Stimulated activated CD8-positive, alpha-beta memory T cell treated with anti-CD3 and anti-CD28 coated beads, Interleukin-15, amount 100 ng/mL, for 48 hours (primary cell): ENCODE data around the gene KLK10.

Experiments
- DNase-seq, 2 donors: peaks; one replicate each; pipeline ENCODE4 v3.0.0-alpha.2; 2020; ENCODE audit warnings: low read depth in 2 of 2

Gene KLK10

DNA sequence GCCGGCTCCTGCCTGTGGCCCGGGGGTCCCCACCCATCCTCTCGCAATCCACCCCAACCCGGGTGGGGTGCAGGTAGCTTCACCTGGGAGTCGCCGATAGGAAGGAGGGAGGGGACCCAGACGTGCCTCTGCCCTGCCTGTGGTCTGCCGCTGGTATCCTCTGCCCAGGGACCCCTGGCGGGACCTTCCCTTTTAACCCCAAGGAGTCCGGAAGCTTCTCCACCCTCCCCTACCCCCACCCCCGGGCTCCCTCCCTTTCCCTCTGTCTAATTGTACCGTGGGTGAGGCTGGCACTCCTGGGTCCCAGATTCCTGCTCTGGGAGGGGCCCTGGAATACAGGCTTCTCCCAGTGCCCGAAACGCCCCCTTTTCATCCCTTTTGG, at the start of gene KLK10:
TSS of gene KLK10 (minus strand) at position 166 of the 382 bp plus-strand sequence. CDS start 579 bp downstream, outside the sequence.
- DNase-seq, result no peak

DNA sequence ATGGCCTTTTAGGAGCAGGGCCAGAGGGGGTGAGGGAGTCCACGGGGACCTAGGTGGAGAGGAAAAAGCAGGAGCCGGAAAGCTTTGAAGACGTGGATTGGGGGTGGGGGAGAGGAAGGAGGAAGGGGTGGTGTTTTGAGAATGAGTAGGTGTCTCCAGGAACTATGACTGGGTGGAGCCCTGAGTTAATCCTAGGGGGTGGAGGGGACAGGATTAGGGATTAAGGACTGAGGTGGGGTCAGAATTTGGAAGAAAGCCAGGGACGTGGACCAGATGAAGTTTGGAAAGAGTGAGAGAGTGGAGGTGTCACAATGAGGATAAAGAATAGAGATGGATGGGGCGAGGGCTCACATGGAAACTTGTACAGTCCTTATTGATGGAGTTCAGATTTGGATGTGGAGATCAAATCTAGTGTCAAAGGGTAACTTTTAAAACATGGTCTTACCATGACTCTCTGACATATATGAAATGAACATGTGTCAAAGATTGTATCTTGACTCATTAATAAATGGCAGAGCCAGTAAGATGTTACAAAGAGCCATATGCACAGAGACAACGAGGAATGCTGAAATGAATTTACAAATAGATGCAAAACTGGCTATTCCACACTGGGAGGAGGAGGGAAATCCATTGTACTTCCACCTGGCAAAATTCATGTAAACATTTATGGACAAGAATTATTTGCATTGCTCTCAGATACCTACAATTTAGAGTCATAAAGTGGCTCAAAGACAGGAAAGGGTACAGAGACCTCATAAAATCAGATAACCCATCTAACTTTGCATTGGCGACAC, 47.1 kb upstream of the KLK10 start:
- DNase-seq, result no peak

GRCh38 chr19:51065221-51065960, 45.9 kb upstream of the KLK10 start:
- DNase-seq, result no peak

GRCh38 chr19:51064534-51065220, 45.2 kb upstream of the KLK10 start, which contains the start of gene KLK13:
Gene KLK13, minus strand, starts transcription at chr19:51065092. Its CDS starts 25 bp downstream, at chr19:51065067.
- no peak for DNase-seq

- no peak for DNase-seq
These were observed 44.2 kb upstream of the KLK10 start for GRCh38 chr19:51063664-51064063.

GRCh38 chr19:51060973-51061372, 41.5 kb upstream of the KLK10 start:
- DNase-seq, result no peak

- no peak for DNase-seq
These were observed 40.8 kb upstream of the KLK10 start for GRCh38 chr19:51060336-51060735.

DNA sequence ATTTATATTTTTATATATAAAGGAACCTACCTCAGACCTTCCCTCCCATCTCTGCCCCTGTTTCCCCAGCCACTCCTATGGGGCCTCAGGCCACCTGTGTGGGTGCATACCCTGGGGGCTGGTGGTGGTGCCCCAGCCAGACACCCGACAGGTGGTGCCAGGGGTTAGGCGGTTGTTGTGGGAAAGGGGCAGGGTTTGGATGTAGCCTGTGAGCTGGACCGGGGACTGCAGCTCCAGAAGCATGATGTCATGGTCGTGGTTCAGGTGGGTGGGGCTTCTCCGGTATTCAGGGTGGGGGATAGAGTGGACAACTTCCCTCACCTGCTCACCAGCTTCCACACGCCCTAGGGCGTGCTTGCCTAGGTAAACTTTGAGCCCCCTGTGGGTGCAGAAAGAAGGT, 40.2 kb upstream of the KLK10 start:
- no peak for DNase-seq

GRCh38 chr19:51055866-51056265, 36.4 kb upstream of the KLK10 start:
- no peak for DNase-seq

DNA sequence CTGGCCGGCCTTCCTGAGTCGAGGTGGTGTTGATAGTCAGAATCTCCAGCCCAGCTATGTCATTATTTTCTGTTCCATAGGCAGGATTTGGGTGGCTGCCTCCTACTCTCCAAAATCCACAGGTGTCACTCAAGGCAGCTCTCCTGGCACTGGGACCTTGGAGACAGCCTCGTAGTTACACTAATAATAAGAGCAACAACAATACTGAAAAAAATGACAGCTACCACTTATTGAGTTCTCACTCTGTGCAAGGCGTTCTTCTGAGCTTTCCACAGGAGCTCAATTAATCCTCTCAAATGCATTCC, 27.5 kb upstream of the KLK10 start:
- DNase-seq, result no peak

DNA sequence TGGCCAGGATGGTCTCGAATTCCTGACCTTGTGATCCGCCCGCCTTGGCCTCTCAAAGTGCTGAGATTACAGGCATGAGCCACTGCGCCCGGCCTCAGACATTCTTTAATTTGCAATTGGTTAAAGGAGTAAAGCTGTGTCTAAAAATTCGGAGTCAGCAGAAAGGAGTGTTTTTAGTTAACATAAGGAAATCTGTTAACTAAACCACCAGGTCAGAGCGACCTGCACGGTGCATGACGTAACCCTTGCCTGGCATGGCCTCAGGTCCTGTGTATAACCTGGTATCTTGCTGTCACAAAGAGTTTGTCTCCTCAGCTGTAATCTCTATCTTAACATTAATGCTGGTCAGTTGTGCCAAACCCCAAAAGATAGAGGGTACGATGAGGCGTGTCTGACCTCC, 24.8 kb upstream of the KLK10 start:
- no peak for DNase-seq

DNA sequence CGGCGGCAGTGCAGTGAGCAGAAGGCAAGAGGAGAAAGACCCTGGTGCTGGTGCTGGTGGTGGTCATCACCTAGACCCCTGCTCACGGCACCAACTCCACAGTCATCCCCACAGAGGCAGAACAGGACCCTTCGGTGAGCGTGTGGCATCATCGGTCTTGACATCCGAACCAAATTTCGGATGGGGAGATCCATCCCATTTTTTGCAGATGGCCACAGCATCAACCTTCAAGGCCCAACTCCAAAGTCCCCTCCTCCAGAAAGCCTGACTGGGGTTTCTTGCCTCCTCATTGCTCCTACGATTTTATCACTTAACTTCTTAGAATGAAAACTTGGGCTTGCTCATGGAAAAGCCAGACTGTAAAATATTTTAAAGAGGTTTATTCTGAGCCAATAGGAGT, 24.0 kb upstream of the KLK10 start:
- DNase-seq, result no peak

DNA sequence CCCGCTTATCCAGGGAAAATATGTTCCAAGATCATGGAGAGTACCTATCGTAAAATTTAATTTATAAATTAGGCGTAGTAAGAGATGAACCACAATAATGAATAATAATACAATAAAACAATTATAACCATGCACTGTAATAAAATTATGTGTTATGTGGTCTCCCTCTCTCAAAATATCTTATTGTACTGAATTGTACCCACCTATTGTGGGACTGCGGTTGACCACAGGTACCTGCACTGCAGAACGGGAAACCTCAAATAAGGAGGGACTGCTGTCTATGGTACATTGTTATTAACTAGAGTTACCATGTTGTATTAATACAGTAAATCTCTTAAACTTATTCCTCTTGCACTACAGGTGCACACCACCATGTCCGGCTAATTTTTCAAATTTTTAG, 20.6 kb upstream of the KLK10 start:
- DNase-seq, result no peak

DNA sequence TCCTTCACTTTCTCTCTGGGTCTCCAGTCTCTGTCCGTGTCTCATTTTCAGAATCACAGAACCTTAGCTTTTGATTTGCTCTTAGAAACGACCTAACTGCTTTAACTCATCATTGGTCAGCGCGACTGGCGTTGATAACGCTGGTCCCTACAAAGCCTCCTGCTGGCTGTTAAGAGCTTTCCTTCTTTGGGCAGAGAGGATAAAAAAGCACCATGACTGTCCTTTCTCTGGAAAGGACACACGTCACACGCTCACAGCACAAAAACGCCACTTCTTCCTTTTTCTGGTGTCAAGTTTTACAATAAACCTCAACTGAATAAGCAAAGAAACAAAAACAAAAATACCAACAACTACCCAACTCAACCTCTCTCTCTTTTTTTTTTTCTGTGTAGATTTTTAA, 17.0 kb upstream of the KLK10 start:
- DNase-seq, result no peak

- no peak for DNase-seq
These were observed 15.2 kb upstream of the KLK10 start, which contains the start of gene KLK12 for GRCh38 chr19:51034704-51035103. Gene KLK12, minus strand, starts transcription at chr19:51035002. Its CDS starts 381 bp downstream, at chr19:51034621.

GRCh38 chr19:51031880-51032225, 12.3 kb upstream of the KLK10 start:
- no peak for DNase-seq

GRCh38 chr19:51031220-51031879, 11.8 kb upstream of the KLK10 start:
- DNase-seq, result no peak

DNA sequence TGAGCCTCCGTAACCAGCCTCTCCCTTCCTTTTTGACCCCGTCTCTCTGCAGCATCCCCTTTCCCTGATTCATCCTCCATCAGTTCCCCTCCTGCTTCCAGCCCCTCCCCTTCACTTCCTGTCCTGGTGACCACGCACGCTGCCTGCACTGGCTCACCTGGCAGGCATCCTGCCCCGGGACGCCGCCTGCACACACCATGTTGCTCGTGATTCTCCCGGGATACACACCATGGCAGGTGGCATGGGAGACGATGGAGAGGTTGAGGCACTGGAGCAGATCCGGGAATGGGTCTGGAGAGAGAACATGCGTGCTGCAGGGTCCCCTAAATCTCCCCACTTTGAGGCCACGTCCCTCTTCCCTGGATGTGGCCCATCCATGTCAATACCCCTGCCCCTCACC, 11.1 kb upstream of the KLK10 start:
- no peak for DNase-seq

GRCh38 chr19:51029718-51030117, 10.2 kb upstream of the KLK10 start:
- DNase-seq, result no peak

GRCh38 chr19:51027873-51028272, 8.4 kb upstream of the KLK10 start:
- no peak for DNase-seq

- no peak for DNase-seq
These were observed 7.8 kb upstream of the KLK10 start for GRCh38 chr19:51027126-51027806.

GRCh38 chr19:51026554-51026831, 7.0 kb upstream of the KLK10 start, which contains the start of gene KLK11:
Gene KLK11, minus strand, starts transcription at chr19:51026616. Its CDS starts 985 bp downstream, at chr19:51025631.
- DNase-seq, result no peak
